Measurements from ENCODE around the gene RNF4. TPM values are rescaled to one million over a fixed set of nuclear protein-coding genes. Genes with fewer than 3 reads are reported as not detected.
"Not testable (repeated sequence)": the region's sequence is repeated elsewhere in the genome, so short reads cannot be mapped to it uniquely, and the experiment has no call there.

Gene RNF4
- polyA plus RNA-seq, 1 donor, result 34.0 TPM

GRCh38 chr4:2534904-2535375 is 66.0 kb downstream of the RNF4 start:
- no peak for DNase-seq (ENCODE audit: low read depth)

- DNase-seq (ENCODE audit: low read depth), result no peak
These were observed 66.7 kb downstream of the RNF4 start for GRCh38 chr4:2535376-2536192.

- peak; percentile 95 for DNase-seq (ENCODE audit: low read depth)
These were observed 67.5 kb downstream of the RNF4 start, which contains the start of gene FAM193A for GRCh38 chr4:2536193-2537010. FAM193A (plus strand) TSS chr4:2536647; CDS start chr4:2536916, 269 bp downstream.

DNA sequence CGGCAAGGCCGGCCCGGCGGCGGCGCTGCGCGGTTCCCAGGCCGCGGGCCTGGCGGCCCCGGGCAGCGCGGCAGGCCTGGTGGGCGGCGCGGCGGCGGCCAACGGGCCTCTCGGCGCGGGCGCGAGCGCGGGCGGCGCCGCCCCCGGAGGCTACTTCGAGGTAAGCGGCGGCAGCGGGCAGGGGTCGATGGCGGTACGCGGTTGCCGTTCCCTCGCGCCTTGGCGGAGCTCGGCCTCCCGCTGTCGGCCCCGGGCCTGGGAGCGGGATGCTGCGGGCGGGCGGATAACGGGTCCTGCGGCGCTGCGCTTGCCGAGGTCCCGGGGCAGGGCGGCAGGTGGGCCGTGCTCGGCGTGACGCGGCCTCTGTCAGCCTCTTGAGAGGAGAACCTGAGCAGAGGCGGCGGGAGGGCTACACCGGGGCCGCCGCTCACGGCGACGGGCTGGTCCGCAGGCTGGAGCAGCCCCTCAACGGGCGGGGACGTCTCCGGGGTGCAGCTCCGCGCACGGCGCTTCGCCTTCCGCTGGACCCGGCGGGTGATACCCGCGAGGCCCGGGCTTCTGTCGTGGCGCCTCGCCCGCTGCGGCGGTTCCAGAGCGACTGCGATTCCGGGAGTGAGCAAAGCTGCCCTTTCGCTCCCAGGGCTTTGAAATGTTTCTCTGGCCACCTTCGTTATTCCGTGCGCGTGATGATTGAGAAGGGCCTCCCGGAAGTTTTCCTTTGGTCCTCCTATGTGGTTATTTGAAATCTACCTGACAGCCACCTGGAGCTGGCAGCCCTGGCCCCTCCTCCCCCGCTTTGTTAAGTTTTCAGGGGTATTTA is 68.3 kb downstream of the RNF4 start:
- DNase-seq (ENCODE audit: low read depth), result no peak

DNA sequence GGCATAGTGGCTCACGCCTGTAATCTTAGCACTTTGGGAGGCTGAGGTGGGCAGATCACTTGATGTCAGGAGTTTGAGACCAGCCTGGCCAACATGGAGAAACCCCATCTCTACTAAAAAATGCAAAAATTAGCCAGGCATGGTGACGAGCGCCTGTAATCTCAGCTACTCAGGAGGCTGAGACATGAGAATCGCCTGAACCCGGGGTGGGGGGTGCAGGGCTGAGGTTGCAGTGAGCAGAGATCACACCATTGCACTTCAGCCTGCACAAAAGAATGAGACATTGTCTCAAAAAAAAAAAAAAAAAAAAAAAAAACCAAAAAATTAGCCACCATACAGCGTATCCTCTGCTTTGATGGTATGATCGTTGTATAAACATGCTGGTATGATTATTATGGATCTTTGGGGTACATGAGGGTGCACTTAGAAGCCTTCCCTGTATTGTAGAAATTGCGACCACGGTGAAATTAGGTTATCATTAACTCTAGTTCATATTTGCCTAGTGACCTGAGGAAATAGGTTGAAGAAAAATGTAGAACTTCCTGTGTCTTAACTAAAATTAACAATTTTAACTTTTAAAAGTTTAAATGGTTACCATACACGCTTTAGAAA is 74.8 kb downstream of the RNF4 start:
- DNase-seq (ENCODE audit: low read depth), result not testable (repeated sequence)

DNA sequence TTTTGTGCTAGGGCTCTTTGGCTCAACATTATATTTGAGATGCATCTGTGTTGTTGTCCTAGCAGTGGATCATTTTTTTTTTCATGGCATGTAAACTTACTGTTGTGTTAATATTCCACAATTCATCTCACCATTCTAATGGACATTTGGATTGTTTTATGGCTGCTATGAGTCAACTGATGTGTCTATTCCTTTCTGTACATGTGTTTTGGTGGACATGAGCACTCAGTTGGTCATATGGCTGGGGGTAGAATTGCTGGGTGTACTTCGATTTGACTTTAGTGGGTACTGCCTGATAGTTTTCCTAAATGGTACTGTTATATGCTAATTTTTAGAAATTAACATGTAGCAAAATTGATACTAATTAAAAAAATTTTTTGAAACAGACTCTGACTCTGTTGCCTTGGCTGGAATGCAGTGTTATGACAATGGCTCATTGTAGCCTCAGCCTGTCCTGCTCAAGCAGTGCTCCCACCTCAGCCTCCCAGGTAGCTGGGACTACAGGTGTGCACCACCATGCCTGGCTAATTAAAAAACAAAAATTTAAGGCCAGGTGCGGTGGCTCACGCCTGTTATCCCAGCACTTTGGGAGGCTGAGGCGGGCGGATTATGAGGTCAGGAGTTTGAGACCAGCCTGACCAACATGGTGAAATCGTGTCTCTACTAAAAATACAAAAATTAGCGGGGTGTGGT is 76.6 kb downstream of the RNF4 start:
- DNase-seq (ENCODE audit: low read depth), result no peak

GRCh38 chr4:2546286-2546823 is 77.4 kb downstream of the RNF4 start:
- DNase-seq (ENCODE audit: low read depth), result no peak

DNA sequence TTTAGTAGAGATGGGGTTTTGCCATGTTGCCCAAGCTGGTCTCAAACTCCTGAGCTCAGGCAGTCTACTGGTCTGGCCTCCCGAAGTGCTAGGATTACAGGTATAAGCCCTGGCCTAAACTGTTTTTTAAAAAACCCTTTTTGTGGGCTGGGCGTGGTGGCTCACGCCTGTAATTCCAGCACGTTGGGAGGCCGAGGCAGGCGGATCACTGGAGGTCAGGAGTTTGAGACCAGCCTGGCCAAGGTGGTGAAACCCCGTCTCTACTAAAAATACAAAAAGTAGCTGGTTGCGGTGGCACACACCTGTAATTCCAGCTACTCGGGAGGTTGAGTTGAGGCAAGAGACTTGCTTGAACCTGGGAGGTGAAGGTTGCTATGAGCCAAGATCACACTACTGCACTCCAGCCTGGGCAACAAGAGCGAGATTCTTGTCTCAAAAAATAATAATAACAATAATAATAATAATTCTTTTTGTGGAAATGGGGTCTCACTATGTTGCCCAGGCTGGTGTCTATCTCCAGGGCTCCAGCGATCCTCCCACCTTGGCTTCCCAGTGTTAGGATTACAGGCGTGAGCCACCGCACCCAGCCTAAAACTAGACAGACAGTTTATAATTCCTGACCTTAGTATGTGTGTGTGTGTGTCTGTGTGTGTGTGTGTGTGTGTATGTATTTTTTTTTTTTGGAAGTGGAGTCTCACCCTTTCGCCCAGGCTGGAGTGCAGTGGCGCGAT is 78.2 kb downstream of the RNF4 start:
- DNase-seq (ENCODE audit: low read depth), result not testable (repeated sequence)

DNA sequence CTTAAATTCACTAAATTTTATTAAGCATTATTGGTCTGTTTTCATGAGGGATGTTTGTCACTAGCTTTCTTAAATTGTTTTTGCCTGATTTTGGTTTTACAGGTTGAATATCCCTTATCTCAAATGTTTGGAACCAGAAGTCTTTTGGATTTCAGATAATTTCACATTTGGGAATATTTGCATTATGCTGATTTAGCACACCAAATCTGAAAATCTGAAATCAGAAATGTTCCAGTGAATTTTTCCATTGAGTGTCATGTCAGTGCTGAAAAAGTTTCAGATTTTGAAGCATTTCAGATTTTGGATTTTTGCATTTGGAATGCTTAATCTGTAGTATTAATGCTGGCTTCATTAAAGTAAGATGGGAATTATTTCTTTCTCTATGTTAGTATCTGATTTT is 82.2 kb downstream of the RNF4 start:
- no peak for DNase-seq (ENCODE audit: low read depth)

DNA sequence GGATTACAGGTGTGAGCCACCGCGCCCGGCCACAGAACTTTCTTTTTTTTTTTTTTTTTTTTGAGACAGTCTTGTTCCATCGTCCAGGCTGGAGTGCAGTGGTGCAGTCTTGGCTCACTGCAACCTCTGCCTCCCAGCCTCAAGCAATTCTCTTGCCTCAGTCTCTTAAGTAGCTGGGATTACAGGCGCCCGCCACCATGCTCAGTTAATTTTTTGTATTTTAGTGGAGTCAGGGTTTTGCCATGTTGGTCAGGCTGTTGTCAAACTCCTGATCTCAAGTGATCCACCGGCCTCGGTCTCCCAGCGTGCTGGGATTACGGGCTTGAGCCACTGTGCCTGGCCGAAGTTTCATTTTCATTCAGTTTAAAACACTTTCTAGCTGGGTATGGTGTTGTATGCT is 83.9 kb downstream of the RNF4 start:
- no peak for DNase-seq (ENCODE audit: low read depth)

- DNase-seq (ENCODE audit: low read depth), result no peak
These were observed 89.4 kb downstream of the RNF4 start for GRCh38 chr4:2558301-2558700.

GRCh38 chr4:2560167-2560566 is 91.3 kb downstream of the RNF4 start:
- DNase-seq (ENCODE audit: low read depth), result no peak

Other genes starting within 250 kb of the RNF4 start
- gene HAUS3, start 227.0 kb upstream of the RNF4 start, polyA plus RNA-seq (ENCODE audit: insufficient read length), result 12.3 TPM
- 3.0 TPM for gene POLN, start 227.0 kb upstream of the RNF4 start, polyA plus RNA-seq (ENCODE audit: insufficient read length)
- gene MXD4, start 207.0 kb upstream of the RNF4 start, polyA plus RNA-seq (ENCODE audit: insufficient read length), result 59.0 TPM
- gene ZFYVE28, start 50.5 kb upstream of the RNF4 start, polyA plus RNA-seq (ENCODE audit: insufficient read length), result 1.7 TPM
- 0.15 TPM for gene CFAP99, start 50.2 kb upstream of the RNF4 start, polyA plus RNA-seq (ENCODE audit: insufficient read length)
- gene FAM193A, start 67.5 kb downstream of the RNF4 start, polyA plus RNA-seq (ENCODE audit: insufficient read length), result 17.1 TPM